HCT116 (cell line): ENCODE data around the gene TINCR.

Source experiments
- CTCF ChIP-seq, 3 experiments: fragments of 200-600 bp in 1 of 3; sonication (generic) in 1 of 3; IDR thresholded peaks in 2 of 3; conservative IDR thresholded peaks in 1 of 3; 2 replicates each; pipeline ENCODE4 v1.5.1; 2012 to 2017; ENCODE audit warnings: low read depth in 2 of 3, low read length in 2 of 3, antibody characterized with exemption in 1 of 3, borderline replicate concordance in 1 of 3, control low read depth in 1 of 3, mild to moderate bottlenecking in 1 of 3, mixed read lengths in 1 of 3, mixed run types in 1 of 3, moderate library complexity in 1 of 3; ENCODE audit not compliant: insufficient read depth in 1 of 3
- POLR2A ChIP-seq: IDR thresholded peaks from 2 replicates; pipeline ENCODE4 v1.7.0; 2011; ENCODE audit warnings: borderline replicate concordance; ENCODE audit not compliant: insufficient read depth, insufficient read length; ENCODE audit errors: extremely low read depth
- REST ChIP-seq: IDR thresholded peaks from 2 replicates; pipeline ENCODE4 v1.6.1; 2012; ENCODE audit warnings: low read depth
- YY1 ChIP-seq: IDR thresholded peaks from 2 replicates; pipeline ENCODE4 v1.6.1; 2011; ENCODE audit warnings: low read length, low read depth, moderate library complexity, mild to moderate bottlenecking; ENCODE audit not compliant: insufficient replicate concordance; ENCODE audit errors: extremely low read depth

- TF ChIP-seq REST: no peak
- no peak for TF ChIP-seq YY1
- no peak for TF ChIP-seq CTCF (IDR thresholded peaks at IDR 0.05 in 2 of 3, conservative IDR thresholded peaks at IDR 0.05 in 1 of 3; ENCODE audit: borderline replicate concordance in 1 of 3, insufficient read depth in 1 of 3, low read depth in 2 of 3, low read length in 2 of 3)
- TF ChIP-seq POLR2A: no peak
Observed at GRCh38 chr19:5590151-5590864, 22.6 kb upstream of the TINCR start.
